Activated naive CD4-positive, alpha-beta T cell treated with anti-CD3 and anti-CD28 coated beads, Interleukin-2, amount 50 U/mL, for 72 hours (primary cell): Measurements from ENCODE around the gene DAZL. TPM values are rescaled to one million over a fixed set of nuclear protein-coding genes. Genes with fewer than 3 reads are reported as not detected.

Experiments
- ATAC-seq, 2 donors: fragments of 150-1000 bp; cut with Tn5 transposase; 2 replicates each; pipeline ENCODE4 v1.10.0; 2021; ENCODE audit warnings: mild to moderate bottlenecking in 2 of 2, moderate library complexity in 2 of 2
- DNase-seq, 2 donors: peaks; one replicate each; pipeline ENCODE4 v3.0.0; 2021 to 2022; ENCODE audit warnings: low spot score in 2 of 2
- H3K27ac Mint-ChIP-seq, 2 donors: one replicate each; pipeline ENCODE4 v1.8.0; 2022; ENCODE audit warnings: mild to moderate bottlenecking in 2 of 2, mixed read lengths in 2 of 2
- H3K36me3 Mint-ChIP-seq, 2 donors: one replicate each; pipeline ENCODE4 v1.8.0; 2022; ENCODE audit warnings: mixed read lengths in 2 of 2
- H3K9me3 Mint-ChIP-seq, 2 donors: one replicate each; pipeline ENCODE4 v1.8.0; 2022; ENCODE audit warnings: mixed read lengths in 2 of 2
- total RNA-seq, 2 donors: library from RNA; stranded (reverse); gene quantifications; one replicate each; pipeline ENCODE4 v1.2.3, GENCODE V29; 2022

Gene DAZL
- total RNA-seq, 2 donors from 2014 or later = not detected

DNA sequence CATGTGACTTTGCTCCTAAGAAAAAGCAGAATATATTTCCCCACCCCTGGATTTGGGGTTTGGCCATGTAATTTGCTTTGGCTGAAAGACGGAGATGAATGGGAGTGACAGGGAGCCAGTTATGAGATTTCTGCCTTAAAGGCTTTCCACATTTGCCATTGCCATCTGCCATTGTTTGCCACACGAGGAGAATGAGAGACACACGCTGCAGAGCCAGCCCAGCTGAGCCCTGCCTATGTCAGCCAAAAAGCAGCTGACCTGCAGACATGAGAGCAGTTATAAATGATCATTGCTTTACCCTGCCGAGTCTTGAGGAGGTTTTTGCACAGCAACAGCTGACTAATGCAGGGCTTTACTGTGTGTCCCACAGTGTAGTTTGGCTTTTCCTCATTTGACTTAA, 51.1 kb downstream of the DAZL start:
- Mint-ChIP-seq H3K9me3 (no peaks in the 10 kb centered on the region), H3K36me3 (no peaks in the 10 kb centered on the region), H3K27ac (no peak overlapping the region)
- no peak for DNase-seq
- ATAC-seq = no peak

DNA sequence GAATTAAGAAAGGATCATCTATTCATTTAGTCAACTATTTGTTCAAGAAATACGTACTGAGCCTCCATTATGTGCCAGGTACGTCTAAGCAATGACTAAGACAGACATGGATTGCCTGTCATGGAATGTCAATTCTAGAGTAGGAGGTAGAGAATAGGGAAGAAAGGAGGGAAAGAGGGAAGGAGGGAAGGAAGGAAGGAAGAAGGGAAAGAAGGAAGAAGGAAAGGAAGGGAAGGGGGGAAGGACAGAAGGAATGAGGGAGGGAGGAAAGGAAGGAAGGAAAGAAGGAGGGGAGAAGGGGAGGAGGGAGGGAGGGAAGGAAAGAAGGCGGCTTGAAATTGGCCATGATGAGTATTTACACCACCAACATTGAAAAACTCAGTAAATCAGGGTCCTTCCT, 52.5 kb downstream of the DAZL start:
- ATAC-seq (no peak), DNase-seq (no peak)
- no peak overlapping the region for H3K27ac Mint-ChIP-seq
- peaks cover 0 to 8% of the 10 kb centered on the region in 2 donors for H3K36me3 Mint-ChIP-seq
- H3K9me3 Mint-ChIP-seq = peaks cover 0 to 3% of the 10 kb centered on the region in 2 donors

DNA sequence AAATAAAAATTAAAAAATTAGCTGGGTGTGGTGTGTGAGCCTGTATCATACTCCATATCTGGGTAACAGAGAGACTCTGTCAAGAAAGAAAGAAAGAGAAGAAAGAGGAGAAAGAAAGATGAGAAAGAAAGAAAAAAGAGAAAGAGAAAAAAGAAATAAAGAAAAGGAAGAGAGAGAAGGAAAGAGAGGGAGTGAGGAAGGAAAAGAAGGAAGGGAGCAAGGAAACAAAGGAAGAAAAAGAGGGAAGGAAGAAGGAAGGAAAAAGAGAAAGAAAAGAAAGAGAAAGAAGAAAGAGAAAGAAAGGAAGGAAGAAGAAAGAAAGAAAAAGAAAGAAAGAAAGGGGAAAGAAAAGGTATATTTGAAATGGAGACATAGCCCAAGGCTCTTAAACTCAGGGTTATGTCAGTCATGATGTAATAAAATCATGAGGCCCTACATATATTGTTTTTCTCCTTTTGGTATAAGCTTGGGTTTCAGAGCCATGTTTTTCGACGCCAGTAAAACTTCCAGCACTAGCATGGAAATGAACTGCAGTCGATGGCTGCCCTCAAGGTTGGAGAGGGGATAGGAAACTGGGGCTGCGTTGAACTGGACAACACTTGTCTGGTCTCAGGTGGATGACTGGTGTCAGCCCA, 53.8 kb downstream of the DAZL start:
- Mint-ChIP-seq H3K27ac (peak overlapping the region; percentile 95), H3K36me3 (peaks cover 0 to 15% of the 10 kb centered on the region in 2 donors), H3K9me3 (peaks cover 0 to 7% of the 10 kb centered on the region in 2 donors)
- ATAC-seq (no peak), DNase-seq (no peak)

DNA sequence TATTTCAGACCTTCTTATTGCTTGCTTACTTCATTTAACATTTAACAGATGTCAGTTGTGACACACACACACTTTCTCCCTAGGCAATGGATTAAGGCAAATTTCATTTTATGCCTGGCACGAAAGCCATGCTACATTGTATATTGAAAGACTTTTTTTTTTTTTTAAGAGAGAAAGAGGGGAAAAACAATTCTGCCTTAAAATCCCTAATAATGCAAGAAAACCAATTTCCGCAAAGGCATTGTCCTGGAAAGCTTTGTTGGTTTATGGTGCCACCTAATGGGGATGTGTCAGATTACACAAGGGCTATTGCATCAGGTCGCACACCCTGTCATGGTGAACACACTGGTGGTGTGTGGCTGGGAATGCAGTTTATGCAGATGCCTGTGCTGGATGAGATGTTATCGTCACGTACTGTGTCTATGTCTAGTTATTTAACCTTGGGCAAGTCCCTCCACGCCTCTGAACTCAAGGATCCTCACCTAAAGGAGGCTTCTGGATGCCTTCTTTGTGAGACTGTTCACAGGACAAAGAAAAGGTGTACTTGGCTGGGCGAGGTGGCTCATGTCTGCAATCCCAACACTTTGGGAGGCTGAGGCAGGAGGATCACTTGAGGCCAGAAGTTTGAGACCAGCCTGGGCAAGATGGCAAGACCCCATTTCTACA, 54.4 kb downstream of the DAZL start:
- H3K36me3 Mint-ChIP-seq = peaks cover 0 to 15% of the 10 kb centered on the region in 2 donors
- peaks cover 0 to 7% of the 10 kb centered on the region in 2 donors for H3K9me3 Mint-ChIP-seq
- peak; percentile 96 to 98 for ATAC-seq
- peak; percentile 80 to 84 for DNase-seq
- peak overlapping the region; percentile 95 for H3K27ac Mint-ChIP-seq

DNA sequence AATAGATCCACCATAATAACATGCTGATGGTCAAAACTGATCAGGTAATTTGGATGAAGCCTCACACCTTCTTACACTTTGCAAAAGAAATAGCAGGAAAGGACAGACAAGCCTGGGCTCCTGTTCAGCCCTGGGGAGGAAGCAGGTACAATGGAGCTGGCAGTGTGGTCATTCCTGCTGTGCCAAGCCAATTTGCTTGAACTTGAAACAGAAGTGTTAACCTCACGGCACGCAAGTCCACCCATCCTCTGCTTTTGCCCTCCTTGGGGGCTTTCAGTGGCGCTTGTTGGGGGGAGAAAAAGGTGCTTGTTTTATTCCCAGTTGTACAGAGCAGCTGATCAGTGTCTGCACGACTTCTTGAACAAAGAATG, 54.9 kb downstream of the DAZL start:
- ATAC-seq = peak in 1 of 2 donors; percentile 2
- H3K27ac Mint-ChIP-seq = peak overlapping the region in 1 of 2 donors; percentile 95
- no peak for DNase-seq
- peaks cover 0 to 7% of the 10 kb centered on the region in 2 donors for H3K9me3 Mint-ChIP-seq
- peaks cover 0 to 15% of the 10 kb centered on the region in 2 donors for H3K36me3 Mint-ChIP-seq

DNA sequence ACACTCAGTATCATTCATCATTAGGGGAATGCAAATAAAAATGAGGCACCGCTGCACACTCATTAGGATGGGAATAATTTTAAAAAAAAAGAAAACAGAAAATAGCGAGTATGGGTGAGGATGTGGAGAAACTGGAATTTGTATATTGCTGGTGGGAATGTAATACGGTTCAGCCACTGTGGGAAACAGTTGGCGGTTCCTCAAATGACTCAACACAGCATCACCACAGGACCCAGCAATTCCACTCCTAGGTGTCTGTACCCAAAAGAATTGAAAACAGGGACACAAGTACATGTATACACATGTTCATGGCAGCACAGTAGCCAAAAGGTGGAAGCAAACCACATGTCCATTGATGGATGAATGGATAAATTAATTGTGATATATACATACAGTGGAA, 56.5 kb downstream of the DAZL start:
- H3K36me3 Mint-ChIP-seq = peaks cover 0 to 15% of the 10 kb centered on the region in 2 donors
- DNase-seq (no peak), ATAC-seq (no peak)
- H3K27ac Mint-ChIP-seq = no peak overlapping the region
- H3K9me3 Mint-ChIP-seq = peaks cover 0 to 7% of the 10 kb centered on the region in 2 donors

DNA sequence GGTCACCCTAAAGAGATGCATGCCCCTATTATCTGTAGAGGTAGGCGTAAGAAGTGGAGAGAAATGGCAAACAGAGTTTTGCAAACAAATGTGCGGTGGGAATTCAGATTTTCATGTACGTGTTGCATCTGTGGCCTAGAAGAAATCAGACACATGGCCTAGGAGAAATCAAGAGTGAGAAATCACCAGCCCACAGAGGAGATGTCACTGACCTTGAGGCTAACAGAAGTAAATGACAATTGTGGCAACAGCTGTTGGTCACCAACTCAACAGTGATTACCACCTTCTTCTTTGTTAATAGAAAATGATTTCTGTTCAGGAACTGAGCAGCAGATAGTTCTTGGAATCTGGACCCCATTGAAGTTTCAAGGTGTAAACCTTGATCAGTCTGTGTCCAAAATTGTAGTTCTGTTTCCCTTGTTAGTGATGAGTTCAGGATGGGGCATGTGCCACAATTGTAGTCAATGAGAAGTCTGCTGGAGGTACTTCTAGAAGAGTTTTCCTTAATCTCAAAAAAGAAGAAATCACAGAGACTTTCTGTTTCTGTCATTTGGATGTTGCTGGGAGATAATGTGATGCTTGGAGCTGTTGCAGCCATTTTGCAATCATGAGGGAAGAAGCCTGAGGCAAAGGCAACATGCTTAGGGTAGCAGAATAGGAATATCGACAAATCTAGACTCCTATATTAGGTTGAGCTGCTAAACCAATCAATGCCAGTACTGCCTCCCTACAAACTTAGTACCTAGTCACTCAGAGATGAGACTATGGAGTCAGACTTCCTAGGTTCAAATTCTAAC, 57.5 kb downstream of the DAZL start:
- DNase-seq = no peak
- peaks cover 0 to 7% of the 10 kb centered on the region in 2 donors for H3K9me3 Mint-ChIP-seq

DNA sequence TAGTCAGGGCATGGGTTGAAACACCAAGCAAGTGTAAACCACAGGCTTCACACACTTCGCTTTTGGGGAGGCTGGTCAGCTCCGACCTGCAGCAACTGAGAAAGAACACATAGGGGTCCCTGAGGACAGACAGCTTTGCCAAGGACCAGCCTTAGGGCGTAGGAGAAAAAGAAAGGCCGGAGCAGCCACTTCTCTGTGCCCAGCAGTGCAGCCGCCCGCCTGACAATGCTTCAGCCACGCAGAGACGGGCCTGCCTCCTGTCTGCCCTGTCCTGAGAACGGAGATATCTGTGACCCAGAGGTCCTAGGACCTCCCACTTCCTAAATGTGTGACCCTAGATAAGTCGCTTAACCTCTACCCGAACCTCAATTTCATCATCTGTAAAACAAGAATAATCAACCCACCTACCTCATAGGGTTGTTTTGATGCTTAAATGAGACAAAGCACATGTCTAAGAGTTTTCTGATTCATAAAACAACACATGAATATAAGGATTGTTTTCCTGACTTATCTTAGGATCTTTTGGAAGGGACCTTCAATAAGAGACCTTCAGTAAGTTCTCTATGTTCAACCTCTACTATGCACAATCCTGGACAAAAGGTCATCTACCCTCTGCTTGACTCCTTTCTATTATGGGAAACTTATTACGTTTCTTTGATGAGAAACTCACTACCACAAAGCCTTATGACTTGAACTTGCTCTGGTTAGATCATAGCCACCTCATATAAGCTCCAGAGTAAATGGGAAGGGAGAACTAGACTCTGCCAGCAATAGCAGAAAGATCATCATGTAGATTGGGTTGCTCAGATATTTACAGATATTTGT, 58.8 kb downstream of the DAZL start:
- ATAC-seq (peak; percentile 25 to 53), DNase-seq (no peak)
- Mint-ChIP-seq H3K27ac (peak overlapping the region in 1 of 2 donors; percentile 26), H3K36me3 (peaks cover 0 to 15% of the 10 kb centered on the region in 2 donors), H3K9me3 (peaks cover 0 to 7% of the 10 kb centered on the region in 2 donors)

More for the DNA sequence above, 57.5 kb downstream of the DAZL start:
- no peak overlapping the region for H3K27ac Mint-ChIP-seq
- ATAC-seq = no peak
- peaks cover 0 to 15% of the 10 kb centered on the region in 2 donors for H3K36me3 Mint-ChIP-seq

DNA sequence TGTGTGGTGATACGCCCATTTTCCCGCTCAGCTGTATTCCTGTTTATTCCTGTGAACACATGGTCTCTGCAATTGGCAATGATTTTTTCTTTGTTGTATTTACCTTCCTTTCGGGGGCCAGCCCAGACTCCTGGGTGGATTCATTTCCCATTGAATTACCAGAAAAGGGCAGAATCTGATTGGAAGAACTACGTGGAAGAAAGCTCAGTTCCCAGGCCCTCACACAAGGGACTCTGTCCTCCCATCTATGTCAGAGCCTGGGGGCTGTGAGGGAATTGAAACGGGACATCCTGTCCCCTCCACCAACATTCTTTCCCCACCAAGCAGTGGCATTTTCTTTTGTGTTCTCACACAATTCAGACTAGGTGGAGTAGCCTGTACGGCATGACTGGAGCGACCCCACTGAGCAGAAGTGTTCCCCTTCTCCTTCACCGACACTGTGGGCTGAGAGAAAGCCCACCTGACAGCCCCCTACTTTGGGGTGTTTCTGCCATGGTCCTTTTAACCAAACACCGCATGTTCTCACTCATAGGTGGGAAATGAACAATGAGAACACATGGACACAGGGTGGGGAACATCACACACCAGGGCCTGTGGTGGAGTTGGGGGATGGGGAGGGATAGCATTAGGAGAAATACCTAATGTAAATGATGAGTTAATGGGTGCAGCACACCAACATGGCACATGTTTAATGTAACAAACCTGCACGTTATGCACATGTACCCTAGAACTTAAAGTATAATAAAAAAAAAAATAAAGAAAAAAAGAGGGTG, 59.6 kb downstream of the DAZL start:
- DNase-seq (no peak), ATAC-seq (no peak)
- Mint-ChIP-seq H3K36me3 (peaks cover 0 to 15% of the 10 kb centered on the region in 2 donors), H3K27ac (peak overlapping the region in 1 of 2 donors; percentile 58), H3K9me3 (peaks cover 0 to 7% of the 10 kb centered on the region in 2 donors)

DNA sequence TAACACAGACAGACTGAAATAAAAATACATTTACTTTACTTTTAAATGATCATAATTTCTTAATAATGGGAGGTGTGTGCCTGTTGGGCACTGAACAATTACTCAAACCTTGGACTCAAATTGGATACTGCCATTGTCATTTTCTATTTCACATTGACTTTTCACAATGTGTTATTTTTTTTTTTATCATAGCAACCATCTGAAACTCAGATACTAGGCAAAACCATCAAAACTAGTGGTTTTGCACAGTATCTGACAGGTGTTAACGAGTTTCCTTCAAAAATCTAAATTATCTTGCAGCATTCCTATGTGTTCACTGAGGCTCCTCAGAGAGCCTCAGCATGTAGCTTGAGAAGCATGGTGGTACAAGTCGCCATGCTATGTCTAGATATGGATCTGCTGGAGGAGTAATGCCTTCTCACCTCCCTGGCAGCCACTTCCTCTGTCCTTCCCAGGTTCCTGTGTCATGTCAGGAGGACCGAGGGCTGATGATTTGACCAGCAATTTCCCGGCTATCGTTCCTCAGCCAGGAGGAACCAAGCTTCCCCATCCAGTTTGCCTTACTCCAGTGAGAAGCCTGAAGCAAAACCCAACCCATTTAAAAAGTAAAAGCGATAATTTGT, 61.9 kb downstream of the DAZL start:
- H3K36me3 Mint-ChIP-seq = peaks cover 0 to 13% of the 10 kb centered on the region in 2 donors
- H3K27ac Mint-ChIP-seq = no peak overlapping the region
- ATAC-seq (no peak), DNase-seq (no peak)
- peaks cover 0 to 7% of the 10 kb centered on the region in 2 donors for H3K9me3 Mint-ChIP-seq

DNA sequence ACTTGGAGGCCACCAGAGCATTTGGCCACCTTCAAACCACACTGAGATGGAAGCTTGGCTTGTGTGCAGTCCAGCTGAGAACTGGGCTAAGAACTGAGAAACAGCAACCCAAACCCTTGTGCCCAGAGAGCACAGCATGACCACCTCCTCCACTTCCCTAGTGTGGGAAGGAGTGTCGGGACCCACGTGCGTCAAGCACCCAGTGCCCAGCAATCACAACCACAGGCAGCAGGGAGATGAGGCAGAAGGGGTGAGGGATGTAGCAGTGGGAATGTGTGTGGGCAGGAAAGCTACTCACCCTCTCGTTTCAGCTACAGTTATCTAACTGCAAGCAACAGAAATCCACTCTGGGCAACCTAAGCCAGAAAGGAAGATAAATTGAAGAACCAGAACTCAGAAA, 66.7 kb downstream of the DAZL start:
- ATAC-seq = peak in 1 of 2 donors; percentile 24
- no peak overlapping the region for H3K27ac Mint-ChIP-seq
- no peaks in the 10 kb centered on the region for H3K9me3 Mint-ChIP-seq
- no peaks in the 10 kb centered on the region for H3K36me3 Mint-ChIP-seq
- DNase-seq = no peak

DNA sequence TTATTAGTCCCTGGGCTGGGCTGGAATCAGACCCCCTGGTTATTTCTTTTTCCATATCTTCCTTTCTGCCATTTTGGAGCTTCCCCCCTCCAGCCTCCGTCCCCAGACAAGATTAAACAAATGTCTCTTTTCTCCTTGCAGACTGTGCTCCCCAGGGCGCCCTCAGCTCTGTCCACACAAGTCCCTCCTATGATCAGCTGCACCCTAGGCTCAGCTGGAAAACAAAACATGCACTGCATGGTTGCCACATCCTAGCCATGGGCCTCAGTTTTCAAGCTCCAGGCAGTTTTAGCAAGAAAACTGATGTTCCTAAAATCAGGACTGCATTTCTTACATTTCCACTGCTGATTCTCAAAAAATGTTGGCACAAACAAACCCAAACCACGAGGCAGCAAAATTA, 68.2 kb downstream of the DAZL start:
- H3K36me3 Mint-ChIP-seq = no peaks in the 10 kb centered on the region
- no peaks in the 10 kb centered on the region for H3K9me3 Mint-ChIP-seq
- ATAC-seq (peak in 1 of 2 donors; percentile 51), DNase-seq (no peak)
- H3K27ac Mint-ChIP-seq = no peak overlapping the region
